GM18868 (cell line): Measurements from ENCODE around the gene ETV6.
"Not testable (repeated sequence)": the region's sequence is repeated elsewhere in the genome, so short reads cannot be mapped to it uniquely, and the experiment has no call there.

ENCODE experiments used
- ATAC-seq: cut with Tn5 transposase; IDR thresholded peaks from one replicate; pipeline ENCODE4 v1.9.1; 2021; ENCODE audit warnings: mild to moderate bottlenecking, moderate library complexity; ENCODE audit not compliant: unreplicated experiment

The ETV6 gene

DNA sequence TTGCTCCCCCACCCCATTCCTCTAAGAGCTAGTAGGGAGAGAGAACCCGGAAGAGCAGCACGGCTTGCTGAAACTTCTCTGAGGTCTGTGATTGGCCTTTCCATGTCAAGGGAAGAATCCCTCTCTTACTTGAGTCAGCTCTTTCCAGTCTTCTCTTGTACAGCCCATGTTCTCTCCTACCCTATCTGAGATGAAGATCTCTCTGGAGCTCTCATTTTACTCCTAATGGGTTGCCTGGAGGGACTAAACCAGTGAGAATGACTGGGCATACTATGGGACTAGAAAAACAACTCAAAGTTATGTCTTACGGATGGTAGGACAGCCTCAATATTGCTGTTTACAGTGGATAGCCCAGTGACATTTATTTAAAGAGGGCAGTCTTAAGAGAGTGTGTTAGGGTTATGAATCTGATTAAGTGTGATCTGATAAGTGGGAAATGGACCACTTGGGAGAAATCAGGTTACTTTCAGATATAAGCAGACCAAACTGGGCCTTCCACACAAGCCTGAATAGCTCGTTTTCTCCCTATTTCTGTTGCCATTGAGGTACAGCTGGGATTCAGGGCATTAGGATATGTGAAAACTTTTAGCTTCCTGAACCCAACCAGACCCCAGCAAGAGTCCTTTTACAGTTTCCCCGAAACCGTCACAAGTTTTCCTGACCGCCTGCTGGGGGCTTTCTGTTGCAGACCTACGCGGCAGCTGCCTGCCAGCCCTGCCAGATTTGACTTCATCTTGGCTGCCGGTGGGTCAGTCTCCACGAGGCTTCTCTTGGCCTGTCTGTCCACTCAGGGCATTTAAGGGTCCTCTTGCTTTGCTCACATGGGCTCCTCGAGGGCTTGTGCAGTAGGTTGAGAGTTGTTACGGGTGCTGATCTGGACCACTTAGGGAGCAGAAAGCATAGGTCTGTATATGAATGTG is 16.9 kb downstream of the ETV6 start:
- no peak for ATAC-seq

DNA sequence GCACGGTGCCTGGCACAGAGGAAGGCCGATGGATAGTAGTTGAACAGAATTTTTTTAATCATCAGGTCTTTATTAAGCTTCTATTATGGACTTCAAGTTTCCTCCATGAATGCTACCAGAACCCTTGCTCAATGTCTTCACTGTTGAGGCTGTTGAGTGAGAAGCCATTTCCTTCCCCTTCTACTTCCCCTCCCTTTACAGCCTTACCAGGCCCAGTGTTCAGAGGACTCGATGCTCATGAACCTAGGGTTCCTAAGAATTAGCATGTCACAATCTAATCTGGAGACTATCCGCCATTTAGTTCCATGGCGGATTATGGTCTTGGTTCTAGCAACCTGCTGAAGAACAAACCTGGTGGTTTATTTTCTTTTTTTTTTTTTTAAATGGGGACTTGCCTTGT is 17.7 kb downstream of the ETV6 start:
- no peak for ATAC-seq

DNA sequence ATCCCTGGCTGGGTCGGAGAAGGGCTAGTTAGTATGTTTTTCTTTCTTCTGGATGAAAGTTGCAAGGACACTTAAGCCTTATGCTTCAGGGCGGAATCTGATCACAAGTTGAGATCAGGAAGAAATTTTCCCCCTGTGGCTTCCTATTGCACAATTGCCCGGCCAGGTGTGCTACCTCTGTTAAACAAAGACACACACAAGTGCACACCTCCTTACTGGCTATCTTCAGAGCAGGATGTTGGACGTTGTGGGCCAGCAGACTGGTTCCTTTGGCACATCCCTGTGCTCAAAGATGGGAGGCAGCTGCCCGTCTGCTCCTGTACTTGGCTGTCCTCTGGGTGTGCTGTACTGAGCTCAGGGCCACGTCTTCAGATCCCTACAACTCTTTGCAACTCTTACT is 19.1 kb downstream of the ETV6 start:
- no peak for ATAC-seq

DNA sequence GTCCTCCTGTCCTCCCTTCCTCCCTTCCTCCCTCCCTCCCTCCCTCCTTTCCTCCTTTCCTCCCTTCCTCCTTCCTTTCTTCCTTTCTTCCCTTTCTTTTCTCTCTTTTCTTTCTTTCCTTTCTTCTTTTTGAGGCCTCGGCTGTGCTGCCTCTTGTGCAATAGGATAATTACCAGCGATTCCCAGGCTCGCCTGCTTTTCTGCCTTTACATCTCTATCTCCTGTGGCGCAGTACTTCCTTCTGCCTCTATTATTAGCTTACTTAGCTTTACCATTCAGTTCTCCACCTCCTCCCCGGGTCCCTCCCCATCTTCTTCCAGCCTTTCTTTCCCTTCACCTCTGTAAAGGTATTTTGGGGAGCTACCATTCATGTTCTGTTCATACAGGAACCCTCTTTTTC is 19.9 kb downstream of the ETV6 start:
- ATAC-seq, result no peak

DNA sequence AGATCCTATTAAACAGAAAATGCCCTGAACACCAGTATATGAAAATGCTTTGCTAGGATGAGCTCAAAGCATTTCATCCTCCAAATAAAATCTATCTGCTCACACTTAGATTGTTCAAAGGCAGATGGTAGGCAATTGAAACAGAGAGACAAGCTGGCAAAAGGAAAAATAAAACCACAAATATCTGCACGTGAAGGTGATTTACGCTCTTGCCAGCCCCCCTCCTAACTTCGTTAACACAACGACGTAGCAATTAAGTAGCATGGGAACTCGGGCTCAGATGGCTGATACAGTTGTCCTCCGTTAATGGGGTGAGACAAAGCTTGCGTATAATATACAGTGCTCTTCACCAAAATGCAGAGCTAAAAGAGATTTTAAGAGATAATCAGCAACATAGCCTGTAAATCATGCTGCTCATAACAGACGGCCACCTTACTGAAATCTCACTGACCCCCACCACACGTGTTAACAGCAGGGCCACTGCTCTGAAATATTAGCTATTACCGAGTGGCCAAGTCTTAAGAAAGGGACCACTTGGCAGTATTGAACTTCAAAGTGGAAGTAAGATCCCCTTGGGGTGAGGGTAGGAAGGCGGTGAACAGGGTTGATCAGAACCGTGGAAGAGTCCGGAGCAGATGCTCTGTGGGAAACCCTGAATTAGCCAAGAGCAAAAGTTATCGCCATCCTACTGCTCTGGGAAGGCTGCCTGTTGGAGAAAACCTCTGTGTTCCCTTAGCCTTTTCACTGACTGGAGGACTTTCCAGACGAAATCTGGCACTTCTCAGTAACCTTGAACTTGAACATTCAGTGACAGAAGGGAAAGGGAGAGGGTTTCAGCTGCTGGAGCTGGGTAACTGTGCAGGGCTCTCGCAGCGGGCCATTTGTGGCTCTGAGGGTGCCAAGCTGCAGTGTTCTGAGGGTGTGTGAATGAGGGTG is 23.1 kb downstream of the ETV6 start:
- ATAC-seq, result no peak

DNA sequence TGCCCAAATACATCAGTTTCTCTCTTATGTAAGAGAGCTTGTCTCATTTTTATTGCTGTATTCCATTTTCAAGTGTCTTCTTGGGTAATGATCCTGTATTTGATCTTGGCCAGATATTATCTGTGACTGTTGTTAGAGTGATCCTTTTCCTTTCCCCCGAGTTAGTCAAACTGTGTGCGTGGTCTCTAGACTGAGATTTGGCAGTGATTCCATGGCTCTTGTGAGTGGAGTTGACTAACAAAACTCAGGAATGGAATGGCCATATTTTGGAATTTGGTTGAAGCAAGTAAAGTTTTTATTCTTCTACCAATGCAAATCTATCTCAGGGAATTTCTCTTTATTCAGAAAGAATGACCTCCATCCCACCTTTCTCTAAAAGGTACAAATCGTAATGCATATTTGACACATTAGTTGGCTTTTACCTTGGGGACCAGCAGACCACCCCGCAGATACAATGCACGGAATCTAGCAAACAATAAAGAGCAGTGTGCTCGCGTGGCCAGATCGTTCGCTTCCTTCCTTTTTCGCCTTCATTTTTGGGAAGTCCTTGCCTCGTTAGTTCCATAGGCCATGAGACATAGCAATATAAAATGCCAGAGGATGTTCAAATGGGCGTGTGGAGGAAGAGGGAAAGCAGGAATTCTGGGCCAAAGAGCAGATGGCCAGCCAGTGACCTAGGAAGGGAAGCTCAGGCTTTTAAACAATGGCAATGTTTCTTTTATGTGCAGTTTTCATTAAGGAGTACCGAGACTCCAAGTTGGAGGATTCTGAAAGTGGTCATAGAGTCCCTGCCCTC is 24.4 kb downstream of the ETV6 start:
- no peak for ATAC-seq

DNA sequence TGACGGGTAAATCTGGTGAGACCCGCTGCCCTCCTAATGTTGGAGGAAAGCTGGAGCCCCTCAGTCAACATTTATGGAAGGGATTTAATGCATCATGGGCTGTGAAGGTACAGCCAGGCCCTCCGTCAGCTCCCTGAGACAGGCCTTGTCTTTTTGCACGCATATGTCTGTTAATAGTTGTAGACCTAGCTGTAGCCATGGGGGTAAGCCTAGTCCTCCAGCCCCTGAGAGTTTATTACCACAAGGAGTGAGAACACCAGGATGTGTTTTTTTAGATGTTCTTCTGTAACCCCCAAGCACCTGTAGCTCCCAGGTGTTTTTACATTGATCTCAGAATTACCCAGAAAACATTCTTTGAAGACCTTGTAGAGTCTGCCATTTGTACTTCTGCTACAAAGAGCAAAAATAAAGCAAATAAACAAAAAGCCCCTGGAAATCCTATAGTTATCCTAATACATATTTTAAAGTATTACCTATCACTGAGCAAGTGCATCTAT is 25.5 kb downstream of the ETV6 start:
- no peak for ATAC-seq

DNA sequence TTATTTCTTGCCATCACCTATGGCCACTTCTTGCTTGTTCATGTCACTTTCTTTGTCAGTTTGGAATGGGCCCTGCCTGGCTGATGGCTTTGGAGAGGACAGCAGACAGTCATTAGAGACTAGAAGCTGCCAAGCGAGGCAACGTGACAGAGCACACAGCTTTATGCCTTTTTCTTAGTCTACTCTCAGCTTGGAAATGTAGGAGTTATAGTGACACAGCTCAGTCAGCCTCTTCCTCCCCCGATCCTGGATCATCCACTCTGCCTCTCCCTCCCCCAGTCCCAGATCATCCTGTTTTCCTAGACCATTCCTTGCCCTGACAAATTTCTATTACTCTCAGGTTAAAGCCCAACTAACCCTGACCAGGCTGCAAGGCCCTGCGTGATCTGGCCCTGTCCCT is 26.6 kb downstream of the ETV6 start:
- no peak for ATAC-seq

DNA sequence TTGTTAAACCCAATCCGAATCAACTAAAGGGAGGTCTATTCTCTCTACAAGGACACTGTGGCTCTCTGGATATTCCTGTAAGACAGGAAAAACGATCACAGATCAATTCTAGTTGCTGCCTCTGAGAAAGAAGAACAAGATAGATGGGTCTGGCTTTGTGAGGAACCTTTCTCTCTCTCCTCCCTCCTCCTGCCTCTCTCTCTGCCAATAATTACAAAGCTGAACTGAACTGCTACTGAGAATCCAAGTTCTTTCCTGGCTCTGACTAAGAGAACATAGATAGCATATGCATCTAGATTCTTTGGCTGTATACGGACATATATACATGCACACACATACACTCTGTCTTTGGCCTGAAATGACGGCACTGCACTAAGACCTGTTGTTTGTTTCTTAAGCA is 27.6 kb downstream of the ETV6 start:
- ATAC-seq, result no peak

DNA sequence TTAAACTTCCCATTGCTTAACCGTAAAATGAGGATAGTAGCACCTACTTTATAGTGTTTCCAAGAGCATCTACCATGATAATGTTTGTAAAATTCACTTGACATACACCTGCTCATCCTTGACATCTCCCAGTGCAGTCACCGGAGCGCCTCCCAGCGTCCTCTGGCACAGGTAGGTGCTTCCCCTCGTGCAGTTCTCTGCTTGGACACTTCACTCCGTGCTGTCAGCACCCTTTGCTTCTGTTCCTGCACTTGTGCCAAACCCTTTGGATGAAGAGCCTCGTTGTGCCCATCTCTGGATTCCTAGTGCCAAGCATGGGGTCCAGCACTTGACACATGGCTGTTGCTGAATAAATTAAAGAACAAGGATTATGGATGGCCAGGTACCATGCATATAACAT is 28.3 kb downstream of the ETV6 start:
- ATAC-seq, result no peak

DNA sequence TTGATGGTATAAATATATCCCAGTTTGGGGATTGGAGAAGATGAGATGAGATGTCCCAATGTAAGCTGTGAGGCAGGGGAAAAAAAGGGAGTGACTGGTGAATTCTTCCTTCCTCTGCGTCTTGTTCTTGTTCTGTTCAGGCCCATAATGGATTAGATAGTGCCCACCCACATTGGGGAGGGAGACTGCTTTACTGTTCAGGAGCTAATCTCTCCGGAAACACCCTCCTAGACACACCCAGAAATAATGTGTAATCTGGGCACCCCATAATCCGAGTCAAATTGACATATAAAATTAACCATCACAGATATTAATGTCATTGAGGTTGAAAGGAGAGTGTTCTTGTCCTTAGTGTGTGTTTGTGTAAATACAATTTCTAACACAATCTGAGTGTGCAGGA is 29.3 kb downstream of the ETV6 start:
- ATAC-seq, result no peak

DNA sequence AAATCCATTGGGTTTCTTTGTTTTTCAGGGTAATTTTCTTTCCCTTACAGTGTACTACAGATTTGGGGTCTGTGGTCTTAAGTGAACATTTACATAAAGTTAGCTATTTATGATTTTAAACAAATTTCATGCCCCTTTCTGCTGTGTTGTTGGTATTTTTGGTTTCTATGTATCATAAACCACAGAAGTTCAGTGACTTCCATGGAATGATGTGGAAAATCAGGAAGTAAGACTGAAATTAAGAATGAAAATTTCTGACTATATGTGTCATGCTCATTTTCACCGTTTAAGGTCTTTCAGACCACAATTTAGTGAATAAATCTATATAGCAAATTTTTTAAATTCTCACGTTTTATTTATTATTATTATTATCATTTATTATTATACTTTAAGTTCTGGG is 31.7 kb downstream of the ETV6 start:
- no peak for ATAC-seq

DNA sequence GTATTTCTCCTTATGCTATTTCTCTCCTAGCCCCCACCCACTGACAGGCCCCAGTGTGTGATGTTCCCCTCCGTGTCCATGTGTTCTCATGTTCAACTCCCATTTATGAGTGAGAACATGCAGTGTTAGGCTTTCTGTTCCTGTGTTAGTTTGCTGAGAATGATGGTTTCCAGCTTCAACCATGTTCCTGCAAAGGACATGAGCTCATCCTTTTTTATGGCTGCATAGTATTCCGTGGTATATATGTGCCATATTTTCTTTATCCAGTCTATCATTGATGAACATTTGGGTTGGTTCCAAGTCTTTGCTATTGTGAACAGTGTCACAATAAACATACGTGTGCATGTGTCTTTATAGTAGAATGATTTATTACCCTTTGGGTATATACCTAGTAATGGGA is 32.2 kb downstream of the ETV6 start:
- not testable (repeated sequence) for ATAC-seq

DNA sequence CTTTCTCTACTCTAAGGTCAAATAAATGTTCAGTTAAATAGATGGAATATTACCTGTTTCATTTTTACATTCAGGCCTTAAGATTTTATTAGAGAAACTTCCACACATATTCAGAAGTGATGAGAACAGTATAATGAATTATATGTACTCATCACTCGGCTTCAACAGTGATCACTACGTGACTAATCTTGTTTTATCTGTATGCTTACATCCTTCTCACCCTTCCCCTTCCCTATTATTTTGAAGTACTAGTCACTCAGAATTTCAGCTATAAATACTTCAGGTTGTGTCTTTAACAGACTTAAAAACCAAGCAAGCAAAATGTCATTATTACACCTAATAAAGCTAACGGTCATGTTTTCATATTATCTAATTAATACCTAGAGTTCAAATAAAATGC is 34.9 kb downstream of the ETV6 start:
- no peak for ATAC-seq

DNA sequence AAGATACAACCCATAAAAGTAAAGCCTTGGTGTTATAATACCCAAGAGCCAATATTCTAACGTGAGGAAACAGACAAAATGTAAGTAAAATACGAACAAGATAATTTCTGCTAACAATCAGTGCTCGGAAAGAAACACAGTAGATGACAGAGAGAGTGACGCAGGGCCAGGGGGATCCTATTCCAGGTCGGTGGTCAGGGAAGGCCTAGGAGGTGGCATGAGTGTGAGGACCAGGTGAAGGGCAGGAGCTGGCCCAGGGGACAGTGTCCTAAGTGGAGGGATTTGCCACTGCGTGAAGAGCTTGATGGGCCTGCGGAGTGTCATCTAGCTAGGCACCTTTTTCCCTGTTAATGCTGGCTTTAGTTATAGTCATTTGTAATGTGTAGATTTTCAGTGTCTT is 35.3 kb downstream of the ETV6 start:
- ATAC-seq, result no peak

DNA sequence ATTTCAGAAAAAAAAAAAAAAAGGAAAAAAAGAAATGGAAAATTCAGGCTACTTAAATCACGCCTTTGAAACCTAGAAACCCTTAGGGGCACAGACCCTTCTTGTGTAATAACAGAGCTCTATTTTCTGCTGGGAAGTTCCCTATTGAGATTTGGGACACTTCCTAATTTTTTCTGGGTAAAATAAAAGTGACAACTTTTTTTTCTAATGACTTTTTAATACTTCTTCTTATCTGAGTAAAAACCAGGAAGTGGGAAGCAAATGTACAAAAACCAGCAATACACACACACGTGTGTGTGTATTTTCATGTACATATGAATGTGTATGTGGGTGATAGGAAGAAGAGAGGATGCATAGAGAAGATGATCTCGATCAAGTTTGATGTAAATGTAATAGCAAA is 35.8 kb downstream of the ETV6 start:
- ATAC-seq, result no peak

DNA sequence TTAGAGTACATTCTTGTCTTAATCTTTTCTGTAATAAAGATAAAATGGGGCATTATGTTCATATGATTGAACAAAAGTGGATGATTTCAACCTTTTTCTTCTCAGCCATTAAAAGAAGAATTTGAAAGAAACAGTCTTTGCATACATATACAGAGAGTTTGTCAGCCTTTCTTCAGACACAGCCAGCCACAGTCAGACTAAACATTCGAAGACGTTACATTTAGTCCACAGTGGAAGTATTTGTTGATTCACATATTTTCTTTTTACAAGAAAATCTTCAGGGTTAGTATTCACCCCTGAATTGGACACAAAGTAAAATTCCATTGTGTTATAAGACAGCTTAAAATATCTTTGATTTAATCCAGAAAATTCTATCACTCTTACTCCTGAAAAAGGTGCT is 36.2 kb downstream of the ETV6 start:
- no peak for ATAC-seq

DNA sequence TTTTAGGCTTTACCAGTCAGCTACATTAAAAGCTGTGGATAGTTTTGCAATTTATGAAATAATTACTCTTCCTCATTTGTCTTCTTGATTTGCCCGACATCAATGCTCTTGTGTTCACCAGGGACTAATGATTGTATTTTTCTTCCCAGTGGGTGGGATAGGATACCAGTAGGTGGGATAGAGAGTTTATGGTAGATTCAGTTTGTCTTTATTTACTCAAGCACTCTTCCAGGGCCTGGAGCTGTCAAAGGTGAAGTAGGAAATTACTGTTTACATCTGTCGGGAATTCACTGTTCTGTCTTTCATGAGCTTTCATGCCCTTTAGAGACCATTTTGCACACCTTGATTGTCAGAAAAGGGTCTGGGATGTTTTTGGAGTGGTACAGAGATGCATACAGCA is 36.6 kb downstream of the ETV6 start:
- ATAC-seq, result no peak

DNA sequence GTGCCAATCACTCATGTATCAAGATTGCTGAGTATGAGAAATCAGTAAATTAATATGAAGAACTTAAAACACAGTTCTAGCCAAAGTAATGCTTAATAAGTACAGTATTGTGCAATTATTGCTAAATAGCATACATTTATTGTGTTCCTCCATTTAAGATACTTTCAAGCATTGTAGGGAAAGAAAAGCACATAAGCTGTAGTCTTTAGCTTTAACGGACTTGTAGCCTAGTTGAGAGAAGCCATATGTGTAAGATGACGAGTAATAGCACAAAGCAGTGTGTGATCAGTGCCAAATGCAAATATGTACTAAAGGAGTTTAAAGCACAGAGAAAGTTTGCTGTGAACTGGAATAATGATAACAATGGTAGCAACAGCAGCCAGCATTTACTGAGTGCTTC is 38.1 kb downstream of the ETV6 start:
- no peak for ATAC-seq

DNA sequence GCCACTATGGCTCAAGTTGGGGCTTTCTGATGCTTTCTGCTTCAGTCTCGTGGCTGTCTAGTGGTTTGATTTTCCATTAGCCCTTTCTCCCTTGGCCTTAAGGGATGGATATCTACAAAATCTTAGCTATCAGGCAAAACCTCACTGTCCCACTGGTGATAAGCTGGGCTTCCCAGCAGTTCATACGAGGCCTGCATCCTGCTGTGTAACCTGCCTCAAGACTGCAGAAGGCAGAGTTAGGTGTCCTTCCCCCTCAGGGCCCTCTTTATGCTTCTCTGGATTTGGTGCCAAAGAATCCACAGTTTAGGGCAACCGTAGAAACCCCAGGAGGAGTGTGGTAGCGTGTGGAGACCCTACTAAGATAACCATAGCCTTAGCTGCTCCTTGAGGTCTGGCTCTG is 38.9 kb downstream of the ETV6 start:
- no peak for ATAC-seq

DNA sequence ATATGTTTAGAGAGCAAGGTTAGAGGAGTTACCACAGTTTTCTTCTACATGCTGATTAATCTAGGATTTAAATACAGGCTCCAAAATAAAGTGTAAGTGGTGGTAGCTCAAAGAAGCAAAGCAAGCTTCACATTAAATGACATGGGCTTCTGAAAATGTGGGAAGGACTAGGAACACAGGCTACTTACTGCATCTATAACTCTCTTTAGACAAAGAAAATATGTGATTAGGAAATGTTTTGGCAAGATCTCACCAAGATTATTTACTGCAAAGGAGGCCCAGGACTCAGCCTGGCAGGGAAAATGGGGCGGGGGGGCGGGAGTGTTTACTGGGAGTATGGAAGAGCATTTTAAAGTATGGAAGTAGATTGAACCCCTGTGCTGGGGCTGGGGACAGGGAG is 39.4 kb downstream of the ETV6 start:
- ATAC-seq, result no peak
